AG04449 (cell line): ENCODE measurements around the gene SEL1L.

Experiments used
- CTCF ChIA-PET: fragments of 350-600 bp; formaldehyde crosslinking; extraction: SDS; loops from one replicate; lab custom pipeline; 2021; ENCODE audit warnings: antibody characterized with exemption; lab: Yijun Ruan, JAX
- POLR2A ChIA-PET: fragments of 400-600, 350-600 bp; formaldehyde crosslinking; extraction: SDS; loops from one replicate; lab custom pipeline; 2020; ENCODE audit warnings: antibody characterized with exemption, inconsistent platforms; lab: Yijun Ruan, JAX
- DNase-seq: peaks from one replicate; pipeline ENCODE4 v3.0.0-alpha.2; 2010; ENCODE audit warnings: low read depth, low spot score
- H3K4me3 ChIP-seq: 2 replicates; pipeline ENCODE4 v1.5.1; 2011; ENCODE audit warnings: low read depth, mild to moderate bottlenecking, control low read depth, low read length
- CTCF ChIP-seq: IDR thresholded peaks from one replicate; pipeline ENCODE4 v1.5.1; 2011; ENCODE audit warnings: mild to moderate bottlenecking, moderate library complexity, low read length, control low read depth, inconsistent platforms; ENCODE audit not compliant: insufficient read depth; ENCODE audit errors: missing control alignments

Gene SEL1L

GRCh38 chr14:81511111-81511904, 22.3 kb downstream of the SEL1L start:
- ChIA-PET POLR2A (no interaction called here), CTCF (no interaction called here)
- H3K4me3 ChIP-seq: no peak overlapping the region
- no peak for DNase-seq
- no peak for TF ChIP-seq CTCF

DNA sequence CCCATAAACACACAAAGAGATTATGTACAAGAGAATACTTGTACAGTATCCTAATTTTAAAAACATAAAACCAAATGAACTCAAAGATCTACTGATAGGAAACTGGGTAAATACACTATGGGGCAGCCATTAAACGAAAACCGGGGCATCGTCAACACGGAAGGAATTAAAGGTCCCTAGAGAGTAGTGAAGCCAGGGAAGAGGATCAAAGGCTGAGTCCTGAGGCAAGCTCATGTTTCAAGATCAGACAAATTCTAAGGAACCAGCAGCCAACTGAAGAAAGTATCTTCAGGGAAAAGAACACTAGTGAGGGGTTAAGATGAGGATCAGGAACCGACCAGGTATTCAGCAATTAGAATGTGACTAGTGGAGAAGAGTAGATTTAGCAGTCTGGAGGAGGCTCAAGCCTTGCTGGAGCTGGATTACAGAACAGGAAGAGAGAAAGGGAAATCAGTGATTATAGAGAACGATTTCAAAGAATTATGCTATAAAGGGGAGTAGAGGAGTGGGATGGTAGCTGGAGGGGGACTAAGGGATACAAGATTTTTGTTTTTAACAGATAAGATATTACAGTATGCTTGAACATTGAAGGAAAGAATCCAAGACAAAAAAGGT, 23.7 kb downstream of the SEL1L start:
- no peak overlapping the region for H3K4me3 ChIP-seq
- no peak for DNase-seq
- TF ChIP-seq CTCF: no peak
- POLR2A ChIA-PET: no interaction called here
- CTCF ChIA-PET: interaction anchor here (1.6 kb wide), 1 partner anchor 9 kb away, joined by 5 read pairs; no protein-coding TSS in a partner anchor

- DNase-seq: no peak
- ChIA-PET POLR2A (no interaction called here), CTCF (interaction anchor here (1.6 kb wide), 1 partner anchor 9 kb away, joined by 5 read pairs; no protein-coding TSS in a partner anchor)
- TF ChIP-seq CTCF: no peak
- H3K4me3 ChIP-seq: no peak overlapping the region
Observed at GRCh38 chr14:81509321-81509720, 24.3 kb downstream of the SEL1L start.

DNA sequence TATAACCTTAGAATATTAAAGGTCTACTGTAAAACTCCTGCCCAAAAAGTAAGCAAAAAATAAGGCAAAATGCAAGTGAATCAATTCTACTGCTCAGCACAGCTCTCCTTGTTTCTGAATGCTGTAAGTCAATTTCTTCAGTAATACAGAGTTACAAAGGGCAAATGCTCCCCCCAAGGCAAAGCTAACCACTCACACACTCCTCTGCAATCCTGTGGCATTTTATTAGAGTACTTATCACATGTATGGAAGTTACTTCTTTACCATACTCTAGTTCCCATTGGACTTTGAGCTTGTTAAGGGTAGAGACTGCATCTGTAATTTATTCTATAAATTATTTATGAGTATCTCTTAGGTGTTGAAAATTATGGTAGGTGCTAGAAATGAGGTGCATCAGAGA, 27.2 kb downstream of the SEL1L start:
- POLR2A ChIA-PET: no interaction called here

DNA sequence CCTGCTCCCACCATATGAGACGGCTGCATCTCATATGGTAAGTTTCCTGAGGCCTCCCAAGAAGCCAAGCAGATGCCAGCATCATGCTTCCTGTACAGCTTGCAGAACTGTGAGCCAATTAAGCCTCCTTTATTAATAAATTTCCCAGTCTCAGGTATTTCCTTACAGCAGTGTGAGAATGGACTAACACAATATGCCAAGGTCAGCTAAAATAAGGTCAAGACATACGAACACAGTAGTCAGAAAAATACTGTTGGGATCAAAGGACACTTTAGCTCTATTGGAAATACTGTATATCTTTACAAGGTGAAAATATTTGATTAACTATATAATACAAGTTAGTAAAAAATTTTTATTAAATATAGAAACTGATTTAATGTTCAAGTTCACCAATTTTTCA, 28.8 kb downstream of the SEL1L start:
- DNase-seq: no peak
- TF ChIP-seq CTCF: no peak
- ChIA-PET CTCF (no interaction called here), POLR2A (no interaction called here)
- no peak overlapping the region for H3K4me3 ChIP-seq

More for the DNA sequence above, 27.2 kb downstream of the SEL1L start:
- no peak for TF ChIP-seq CTCF
- H3K4me3 ChIP-seq: no peak overlapping the region
- CTCF ChIA-PET: no interaction called here
- no peak for DNase-seq

DNA sequence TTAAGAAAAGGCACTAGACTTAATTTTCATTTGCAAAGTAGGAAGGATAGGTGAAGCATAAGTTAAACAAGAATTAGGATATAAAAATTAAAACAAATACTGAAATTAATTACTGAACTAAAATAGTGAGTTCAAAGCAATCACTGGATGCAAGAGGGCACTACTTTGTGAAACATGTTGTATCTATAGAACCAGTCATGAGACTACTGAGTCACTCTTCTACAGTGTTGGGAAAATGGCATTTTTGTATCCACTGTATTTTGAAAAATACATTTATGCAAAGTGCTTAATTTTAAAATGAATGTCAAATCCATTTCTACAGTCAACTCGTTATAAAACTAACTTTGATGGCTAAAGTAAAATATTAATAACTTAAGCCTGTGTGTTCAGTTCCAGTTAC, 47.9 kb downstream of the SEL1L start:
- no peak overlapping the region for H3K4me3 ChIP-seq
- POLR2A ChIA-PET: no interaction called here
- TF ChIP-seq CTCF: no peak
- CTCF ChIA-PET: no interaction called here
- no peak for DNase-seq
